Stimulated activated CD4-positive, alpha-beta T cell treated with anti-CD3 and anti-CD28 coated beads, Interleukin-1b, Interleukin-23, amount 100 ng/mL, for 24 hours (primary cell): ENCODE measurements around the gene KIAA1614.

Experiments
- DNase-seq, 4 experiments: peaks; one replicate each; pipeline ENCODE4 v3.0.0-alpha.2; 2020; ENCODE audit warnings: low read depth in 4 of 4, low spot score in 1 of 4

KIAA1614 gene

GRCh38 chr1:180908074-180908765, 4.5 kb upstream of the KIAA1614 start:
- no peak for DNase-seq

GRCh38 chr1:180909005-180909414, 3.7 kb upstream of the KIAA1614 start:
- DNase-seq = no peak

GRCh38 chr1:180909462-180909976, 3.2 kb upstream of the KIAA1614 start:
- no peak for DNase-seq

- no peak for DNase-seq
Observed at GRCh38 chr1:180911640-180912191, 981 bp upstream of the KIAA1614 start.

- DNase-seq = no peak
Observed at GRCh38 chr1:180912211-180912800, 391 bp upstream of the KIAA1614 start.

- no peak for DNase-seq
Observed at GRCh38 chr1:180915426-180915965, 2.8 kb downstream of the KIAA1614 start.

GRCh38 chr1:180916012-180916770, 3.5 kb downstream of the KIAA1614 start:
- no peak for DNase-seq

GRCh38 chr1:180916771-180917170, 4.1 kb downstream of the KIAA1614 start:
- DNase-seq = no peak

GRCh38 chr1:180917306-180918065, 4.8 kb downstream of the KIAA1614 start:
- DNase-seq = no peak

- no peak for DNase-seq
Observed at GRCh38 chr1:180918519-180918918, 5.8 kb downstream of the KIAA1614 start.

GRCh38 chr1:180919183-180919700, 6.5 kb downstream of the KIAA1614 start:
- no peak for DNase-seq

- no peak for DNase-seq
Observed at GRCh38 chr1:180920193-180920592, 7.5 kb downstream of the KIAA1614 start.

- no peak for DNase-seq
Observed at GRCh38 chr1:180920702-180921101, 8.0 kb downstream of the KIAA1614 start.

GRCh38 chr1:180921386-180921785, 8.7 kb downstream of the KIAA1614 start:
- DNase-seq = no peak

- DNase-seq = no peak
Observed at GRCh38 chr1:180921891-180922630, 9.4 kb downstream of the KIAA1614 start.

- no peak for DNase-seq
Observed at GRCh38 chr1:180922631-180923015, 9.9 kb downstream of the KIAA1614 start.

- no peak for DNase-seq
Observed at GRCh38 chr1:180923021-180923841, 10.5 kb downstream of the KIAA1614 start.

GRCh38 chr1:180923887-180924286, 11.2 kb downstream of the KIAA1614 start:
- DNase-seq = no peak

- no peak for DNase-seq
Observed at GRCh38 chr1:180924939-180925338, 12.2 kb downstream of the KIAA1614 start.
